ENCODE measurements around the gene BGN. TPM values are rescaled to one million over a fixed set of nuclear protein-coding genes. Genes with fewer than 3 reads are reported as not detected.

BGN gene
- total and polyA plus RNA-seq, 12 donors = 38.7 to 202 (median 68.0) TPM

DNA sequence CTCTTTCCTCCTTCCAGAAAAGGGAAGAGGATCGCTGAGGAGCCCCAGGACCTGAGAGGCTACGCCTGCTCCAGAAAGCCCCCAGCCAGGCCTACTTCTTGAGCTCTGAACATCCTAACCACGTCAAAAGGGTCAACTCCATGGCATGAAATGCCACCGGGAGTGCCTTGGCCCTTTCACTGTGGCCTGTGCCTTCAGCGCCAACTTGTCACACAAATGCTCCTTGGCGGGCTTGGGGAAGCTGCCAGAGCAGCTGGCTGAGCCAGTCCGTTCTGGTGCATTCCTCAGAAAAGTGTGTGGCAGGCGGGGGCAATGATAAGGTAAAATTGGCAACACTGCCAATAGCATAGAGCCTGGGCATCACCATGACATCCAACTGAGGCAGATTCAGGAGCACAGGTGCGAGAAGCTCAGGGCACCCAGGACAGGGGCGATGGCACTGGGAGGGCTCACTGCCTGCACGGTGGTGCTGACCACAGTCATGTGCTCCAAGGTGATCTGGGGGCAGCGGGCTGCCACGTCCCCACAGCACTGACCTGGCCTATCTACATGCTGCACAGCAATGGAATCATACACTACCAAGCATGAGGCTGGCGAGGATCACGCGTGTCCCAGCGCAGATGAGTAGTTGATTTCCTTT is 36.8 kb upstream of the BGN start:
- Histone ChIP-seq H3K27me3 (peaks cover 0 to 9% (median 0%) of the 10 kb centered on the region in 7 donors), H3K4me1 (peaks cover 0 to 9% (median 0%) of the 10 kb centered on the region in 9 donors), H3K36me3 (peaks cover 0 to 59% (median 0%) of the 10 kb centered on the region in 9 donors), H3K27ac (no peak overlapping the region), H3K4me3 (no peak overlapping the region), H3K9me3 (no peaks in the 10 kb centered on the region)
- DNase-seq = no peak
- TF ChIP-seq, protein P1, sequence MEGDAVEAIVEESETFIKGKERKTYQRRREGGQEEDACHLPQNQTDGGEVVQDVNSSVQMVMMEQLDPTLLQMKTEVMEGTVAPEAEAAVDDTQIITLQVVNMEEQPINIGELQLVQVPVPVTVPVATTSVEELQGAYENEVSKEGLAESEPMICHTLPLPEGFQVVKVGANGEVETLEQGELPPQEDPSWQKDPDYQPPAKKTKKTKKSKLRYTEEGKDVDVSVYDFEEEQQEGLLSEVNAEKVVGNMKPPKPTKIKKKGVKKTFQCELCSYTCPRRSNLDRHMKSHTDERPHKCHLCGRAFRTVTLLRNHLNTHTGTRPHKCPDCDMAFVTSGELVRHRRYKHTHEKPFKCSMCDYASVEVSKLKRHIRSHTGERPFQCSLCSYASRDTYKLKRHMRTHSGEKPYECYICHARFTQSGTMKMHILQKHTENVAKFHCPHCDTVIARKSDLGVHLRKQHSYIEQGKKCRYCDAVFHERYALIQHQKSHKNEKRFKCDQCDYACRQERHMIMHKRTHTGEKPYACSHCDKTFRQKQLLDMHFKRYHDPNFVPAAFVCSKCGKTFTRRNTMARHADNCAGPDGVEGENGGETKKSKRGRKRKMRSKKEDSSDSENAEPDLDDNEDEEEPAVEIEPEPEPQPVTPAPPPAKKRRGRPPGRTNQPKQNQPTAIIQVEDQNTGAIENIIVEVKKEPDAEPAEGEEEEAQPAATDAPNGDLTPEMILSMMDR (IDR thresholded peaks at IDR 0.05) = no peak
- ATAC-seq = no peak
- 92 to 97% methylated on average over 17 of the region's 17 CpGs for WGBS, 2 donors
- intact Hi-C loops (cut with DNase I) = loop anchor here in 1 of 10 donors (10.0 kb wide), 1 partner anchor 47 kb away; no protein-coding TSS in a partner anchor

DNA sequence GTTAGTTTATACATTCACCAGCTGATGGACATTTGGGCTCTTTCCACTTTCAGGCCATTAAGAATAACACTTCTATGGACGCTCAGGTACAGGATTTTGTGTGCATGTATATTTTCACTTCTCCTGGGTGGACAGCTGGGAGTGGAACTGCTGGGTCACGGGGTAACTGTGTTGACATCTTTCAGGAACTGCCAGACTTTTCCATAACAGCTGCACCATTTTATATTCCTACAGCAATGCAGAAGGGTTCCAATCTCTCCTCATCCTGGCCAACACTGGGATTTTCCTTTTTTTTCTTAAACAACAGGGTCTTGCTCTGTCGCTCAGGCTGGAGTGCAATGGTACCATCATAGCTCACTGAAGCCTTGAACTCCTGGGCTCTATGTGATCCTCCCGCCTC is 36.3 kb upstream of the BGN start:
- Histone ChIP-seq H3K4me3 (no peak overlapping the region), H3K9me3 (no peaks in the 10 kb centered on the region), H3K27me3 (peaks cover 0 to 9% (median 0%) of the 10 kb centered on the region in 7 donors), H3K4me1 (peaks cover 0 to 9% (median 0%) of the 10 kb centered on the region in 9 donors), H3K27ac (no peak overlapping the region), H3K36me3 (peaks cover 0 to 55% (median 0%) of the 10 kb centered on the region in 9 donors)
- ATAC-seq (no peak), DNase-seq (no peak)
- TF ChIP-seq, protein P1 (IDR thresholded peaks at IDR 0.05) = no peak
- WGBS, 2 donors = 86% methylated on average over 4 of the region's 4 CpGs
- intact Hi-C loops (cut with DNase I) = loop anchor here in 1 of 10 donors (10.0 kb wide), 1 partner anchor 46 kb away; no protein-coding TSS in a partner anchor

DNA sequence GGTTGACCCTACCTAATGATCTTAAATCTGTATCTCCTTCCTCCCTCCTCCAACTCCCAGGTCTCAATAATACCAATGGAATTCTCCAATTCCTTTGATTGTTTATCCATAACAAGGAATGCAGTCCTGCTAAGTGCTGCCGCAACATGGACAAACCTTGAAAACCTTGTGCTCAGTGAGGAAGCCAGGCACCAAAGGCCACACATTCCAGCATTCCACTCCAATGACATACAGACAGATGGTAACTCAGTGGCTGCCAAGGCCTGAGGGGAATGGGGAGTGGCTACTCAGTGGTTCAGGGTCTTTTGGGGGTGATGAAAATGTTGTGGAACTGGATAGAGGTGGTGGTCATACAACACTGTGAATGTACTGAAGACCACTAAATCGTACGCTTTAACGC is 34.8 kb upstream of the BGN start:
- TF ChIP-seq, protein P1 (IDR thresholded peaks at IDR 0.05) = no peak
- ATAC-seq = peak in 1 of 8 donors; percentile 29
- Histone ChIP-seq H3K9me3 (no peaks in the 10 kb centered on the region), H3K4me3 (no peak overlapping the region), H3K4me1 (peaks cover 0 to 9% (median 0%) of the 10 kb centered on the region in 9 donors), H3K27ac (no peak overlapping the region), H3K27me3 (peaks cover 0 to 9% (median 0%) of the 10 kb centered on the region in 7 donors), H3K36me3 (peaks cover 0 to 41% (median 0%) of the 10 kb centered on the region in 9 donors)
- 72 to 83% methylated on average over 4 of the region's 4 CpGs for WGBS, 2 donors
- intact Hi-C loops (cut with DNase I) = loop anchor here in 3 of 10 donors (5.0 to 10.0 kb wide), 2 partner anchors 45 to 47 kb away; no protein-coding TSS in a partner anchor
- DNase-seq = no peak

DNA sequence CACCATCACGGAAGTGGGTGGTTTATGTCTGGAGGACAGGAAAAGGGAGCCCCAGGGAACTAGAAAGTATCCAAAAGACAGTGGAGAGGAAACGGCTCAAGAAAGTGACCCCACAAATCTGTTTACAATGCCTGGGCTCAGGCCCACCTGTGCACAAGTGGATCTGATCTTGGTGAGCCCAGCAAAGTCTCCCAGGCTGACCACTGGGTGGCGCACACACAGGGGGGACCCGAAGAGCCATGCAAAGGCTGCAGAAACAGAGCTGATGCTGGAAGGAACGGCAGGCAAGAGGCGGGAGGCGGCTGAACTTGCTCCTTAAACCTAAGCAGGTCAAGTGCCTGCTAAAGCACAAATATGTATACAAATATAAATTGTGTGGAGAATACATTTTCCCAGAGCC is 34.0 kb upstream of the BGN start:
- Histone ChIP-seq H3K27ac (no peak overlapping the region), H3K4me3 (no peak overlapping the region), H3K9me3 (no peaks in the 10 kb centered on the region), H3K36me3 (peaks cover 0 to 33% (median 0%) of the 10 kb centered on the region in 9 donors), H3K27me3 (peaks cover 0 to 9% (median 0%) of the 10 kb centered on the region in 7 donors), H3K4me1 (peaks cover 0 to 8% (median 0%) of the 10 kb centered on the region in 9 donors)
- ATAC-seq (peak in 3 of 8 donors; percentile 49 to 56 (median 55)), DNase-seq (peak; percentile 29 to 45)
- intact Hi-C loops (cut with DNase I) = loop anchor here in 2 of 10 donors (5.0 kb wide), 1 partner anchor 46 kb away; no protein-coding TSS in a partner anchor
- 49 to 52% methylated on average over 7 of the region's 7 CpGs for WGBS, 2 donors
- TF ChIP-seq, protein P1 (IDR thresholded peaks at IDR 0.05) = peak; percentile 11 to 66 (median 50)
